HG02642 (cell line): Measurements from ENCODE around the gene MIEF2.
"Not testable (repeated sequence)": the region's sequence is repeated elsewhere in the genome, so short reads cannot be mapped to it uniquely, and the experiment has no call there.

ENCODE experiments used
- ATAC-seq: cut with Tn5 transposase; IDR thresholded peaks from one replicate; pipeline ENCODE4 v1.9.1; 2021; ENCODE audit warnings: mild to moderate bottlenecking; ENCODE audit not compliant: unreplicated experiment, poor library complexity

Gene MIEF2

DNA sequence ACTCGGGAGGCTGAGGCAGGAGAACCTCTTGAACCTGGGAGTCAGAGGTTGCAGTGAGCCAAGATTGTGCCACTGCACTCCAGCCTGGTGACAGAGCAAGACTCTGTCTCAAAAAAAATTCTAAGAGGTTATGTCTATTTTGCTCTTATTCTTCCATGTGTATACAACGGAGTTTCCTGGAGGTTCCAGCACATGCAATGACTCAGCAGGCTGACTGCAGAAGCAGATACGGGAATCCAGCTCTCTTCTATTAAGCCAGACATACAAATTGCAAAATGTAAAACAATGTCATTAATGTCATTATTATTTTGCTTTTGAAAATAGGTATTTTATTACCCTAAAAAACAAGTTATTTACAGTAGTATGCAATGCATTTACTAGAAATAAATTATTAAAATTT lies 18.4 kb downstream of the MIEF2 start:
- no peak for ATAC-seq

DNA sequence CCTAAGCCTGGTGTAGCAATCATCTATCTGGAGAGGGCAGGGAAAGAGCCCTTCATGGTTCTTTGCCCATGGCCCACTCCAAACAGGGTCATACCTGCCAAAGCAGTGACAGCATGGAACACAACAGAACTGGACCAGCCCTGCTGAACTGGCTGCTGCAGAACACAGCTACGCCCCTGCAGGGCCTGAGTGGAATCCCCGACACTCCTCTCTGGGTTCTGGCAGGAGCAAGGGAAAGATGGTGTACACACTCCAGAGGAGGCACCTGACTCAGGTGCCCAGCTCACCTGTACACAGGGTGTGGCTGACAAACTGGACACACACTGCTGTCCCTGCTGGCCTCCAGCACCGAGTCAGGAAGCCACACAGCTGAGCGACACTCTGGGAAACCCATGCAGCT lies 19.8 kb downstream of the MIEF2 start:
- no peak for ATAC-seq

DNA sequence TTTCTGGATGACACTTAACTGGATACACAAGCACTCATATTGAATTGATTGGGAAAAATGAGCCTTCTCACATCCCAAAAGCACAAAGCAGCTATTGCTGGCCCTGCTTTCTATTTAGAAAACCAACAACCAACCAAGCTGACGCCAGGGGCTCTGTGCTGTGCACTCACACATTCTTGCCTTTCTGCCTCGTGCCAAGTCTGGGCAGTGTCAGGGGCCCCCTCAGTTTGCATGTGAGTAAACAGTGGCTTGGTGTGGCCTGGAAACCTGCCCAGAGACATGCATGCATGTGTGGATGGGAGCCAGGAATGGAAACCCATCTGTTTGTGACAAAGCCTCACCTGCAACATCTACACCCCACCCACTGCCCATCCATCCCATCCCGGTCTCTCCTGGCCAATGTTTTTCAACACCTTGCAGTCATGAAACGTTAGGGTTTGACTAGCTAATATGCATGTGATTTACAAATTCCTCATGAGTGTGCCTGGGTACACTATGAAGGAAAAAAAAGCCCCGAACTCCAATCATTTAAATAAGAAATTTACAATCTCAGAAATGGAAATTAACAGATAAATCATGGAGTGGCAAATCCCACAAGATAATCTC lies 20.4 kb downstream of the MIEF2 start:
- ATAC-seq = no peak

DNA sequence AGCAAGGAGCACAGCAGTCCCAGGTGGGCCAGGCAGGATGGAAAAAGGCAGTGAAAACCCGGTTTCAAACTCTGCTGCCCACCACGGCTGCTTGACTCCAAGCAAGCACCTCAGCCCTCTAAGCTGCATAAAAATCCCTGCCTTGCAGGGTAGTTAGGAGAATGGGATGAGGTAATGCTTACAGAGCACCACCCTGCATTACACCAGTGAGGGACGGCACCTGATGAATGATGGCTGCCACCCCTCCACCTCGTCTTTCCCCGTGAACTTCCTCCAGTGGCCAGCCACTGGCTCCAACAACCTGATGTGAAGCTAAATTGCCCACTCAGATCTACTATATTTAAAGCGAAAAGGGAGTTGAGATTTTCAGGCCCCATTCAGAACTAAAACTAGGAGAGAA lies 21.3 kb downstream of the MIEF2 start:
- no peak for ATAC-seq

DNA sequence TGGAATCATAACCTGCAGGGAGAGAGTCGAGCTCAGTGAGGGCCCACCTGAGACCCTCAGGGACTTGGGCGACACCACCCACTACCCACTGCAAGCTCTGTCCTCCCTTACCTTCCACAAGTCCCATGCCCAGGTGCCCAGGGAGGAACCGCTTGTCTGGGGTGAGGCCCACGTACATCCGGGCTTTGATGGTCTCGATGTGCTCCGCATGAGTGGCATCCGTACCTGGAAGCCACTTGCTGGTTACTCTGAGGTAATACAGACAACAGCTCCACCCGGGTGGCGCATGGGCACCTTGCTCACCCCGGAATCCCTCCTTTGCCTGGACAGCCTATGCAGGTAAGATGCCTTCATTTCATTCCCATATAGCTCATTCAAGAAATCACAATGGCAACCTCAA lies 24.8 kb downstream of the MIEF2 start:
- ATAC-seq = no peak

DNA sequence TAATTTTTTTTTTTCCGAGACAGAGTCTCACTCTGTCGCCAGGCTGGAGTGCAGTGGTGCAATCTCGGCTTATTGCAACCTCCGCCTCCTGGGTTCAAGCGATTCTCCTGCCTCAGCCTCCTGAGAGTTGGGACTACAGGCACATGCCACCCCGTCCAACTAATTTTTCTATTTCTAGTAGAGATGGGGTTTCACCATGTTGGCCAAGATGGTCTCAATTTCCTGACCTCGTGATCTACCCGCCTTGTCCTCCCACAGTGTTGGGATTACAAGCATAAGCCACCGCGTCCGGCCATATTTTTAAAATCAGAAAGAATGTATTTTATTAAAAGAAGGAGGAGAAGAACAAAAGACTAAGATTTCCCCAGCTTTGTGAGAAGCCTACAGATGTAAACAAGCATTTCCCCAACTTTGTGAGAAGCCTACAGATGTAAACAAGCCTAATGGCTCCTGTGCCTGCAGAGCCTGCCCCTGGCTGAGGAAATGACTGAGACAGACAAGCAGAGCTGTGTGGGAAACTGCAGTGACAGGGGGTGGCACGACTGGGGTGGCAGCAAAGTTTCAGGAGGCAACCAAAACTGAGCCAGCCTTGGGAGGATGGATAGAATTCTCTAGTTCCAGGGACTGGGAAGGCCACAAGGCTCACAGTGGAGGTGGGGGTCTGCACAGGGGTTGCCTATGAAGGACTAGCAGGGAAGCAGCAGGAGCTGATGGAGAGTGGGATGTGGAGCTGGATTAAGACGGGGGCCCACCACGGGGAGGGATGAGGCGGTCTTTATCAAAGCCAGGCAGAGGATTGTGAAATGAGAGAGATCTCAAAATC lies 31.5 kb downstream of the MIEF2 start:
- no peak for ATAC-seq

DNA sequence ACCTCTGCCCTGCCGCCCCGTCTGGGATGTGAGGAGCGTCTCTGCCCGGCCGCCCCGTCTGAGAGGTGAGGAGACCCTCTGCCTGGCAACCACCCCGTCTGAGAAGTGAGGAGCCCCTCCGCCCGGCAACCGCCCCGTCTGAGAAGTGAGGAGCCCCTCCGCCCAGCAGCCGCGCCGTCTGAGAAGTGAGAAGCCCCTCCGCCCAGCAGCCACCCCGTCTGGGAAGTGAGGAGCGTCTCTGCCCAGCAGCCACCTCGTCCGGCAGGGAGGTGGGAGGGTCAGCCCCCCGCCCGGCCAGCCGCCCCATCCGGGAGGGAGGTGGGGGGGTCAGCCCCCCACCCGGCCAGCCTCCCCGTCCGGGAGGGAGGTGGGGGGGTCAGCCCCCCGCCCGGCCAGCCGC lies 37.6 kb downstream of the MIEF2 start:
- ATAC-seq = not testable (repeated sequence)

DNA sequence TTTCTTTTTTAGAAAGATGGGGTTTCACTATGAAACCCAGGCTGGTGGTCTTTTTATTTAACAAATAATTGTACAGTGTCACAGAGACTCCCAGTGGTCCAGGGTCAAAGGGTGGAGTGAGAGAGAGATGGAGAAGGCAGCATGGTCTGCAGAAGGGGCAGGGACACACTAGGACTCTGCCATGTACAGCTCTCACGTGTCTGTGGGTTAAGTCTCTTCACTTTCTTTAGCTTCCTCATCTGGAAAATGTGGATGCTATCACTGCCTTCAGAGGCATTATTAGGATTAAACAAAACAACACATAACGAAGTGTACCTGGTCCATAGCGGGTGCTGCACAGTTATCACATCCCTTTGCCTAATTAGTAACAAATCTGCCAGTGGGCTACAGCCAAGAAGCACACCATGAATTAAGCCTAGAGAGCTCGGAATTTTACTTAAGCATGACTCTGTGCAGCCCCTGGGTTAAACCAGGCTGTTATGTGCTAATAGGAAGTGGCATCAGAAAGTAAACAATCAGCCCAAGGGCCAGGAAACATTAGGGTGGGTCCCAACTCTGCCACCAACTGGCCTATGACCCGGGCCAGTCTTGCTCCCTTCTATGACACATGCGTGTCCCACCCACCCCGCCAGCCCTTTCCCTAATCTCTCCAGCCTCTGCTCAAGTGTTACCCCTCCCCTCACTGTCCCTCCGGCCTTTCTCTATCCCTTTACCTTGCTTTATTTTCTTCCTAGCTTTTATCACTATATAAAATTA lies 40.4 kb downstream of the MIEF2 start:
- no peak for ATAC-seq

DNA sequence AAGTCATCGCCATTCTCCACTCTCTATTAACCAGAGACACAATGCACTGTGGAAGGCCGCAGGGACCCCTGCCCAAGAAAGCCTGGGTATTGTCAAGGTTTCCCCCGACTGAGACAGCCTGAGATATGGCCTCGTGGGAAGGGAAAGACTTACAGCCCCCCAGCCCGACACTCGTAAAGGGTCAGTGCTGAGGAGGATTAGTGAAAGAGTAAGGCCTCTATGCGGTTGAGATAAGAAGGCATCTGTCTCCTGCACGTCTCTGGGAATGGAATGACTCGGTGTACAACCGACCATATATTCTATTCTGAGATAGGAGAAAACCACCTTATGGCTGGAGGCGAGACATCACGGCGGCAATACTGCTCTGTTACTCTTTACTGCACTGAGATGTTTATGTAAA lies 42.7 kb downstream of the MIEF2 start:
- not testable (repeated sequence) for ATAC-seq

DNA sequence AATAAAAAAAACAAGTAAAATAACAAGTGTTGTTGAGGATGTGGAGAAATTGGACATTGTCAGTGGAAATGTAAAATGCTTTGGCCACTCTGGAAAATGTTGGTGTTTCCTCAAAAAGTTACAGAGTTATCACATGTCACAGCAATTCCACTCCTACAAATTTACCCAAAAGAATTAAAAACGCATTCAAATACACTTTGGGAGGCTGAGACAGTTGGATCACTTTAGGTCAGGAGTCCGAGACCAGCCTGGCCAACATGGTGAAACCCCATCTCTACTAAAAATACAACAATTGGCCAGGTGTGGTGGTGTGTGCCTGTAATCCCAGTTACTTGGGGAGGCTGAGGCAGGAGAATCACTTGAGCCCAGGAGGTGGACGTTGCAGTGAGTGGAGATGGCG lies 48.7 kb downstream of the MIEF2 start:
- ATAC-seq = no peak

DNA sequence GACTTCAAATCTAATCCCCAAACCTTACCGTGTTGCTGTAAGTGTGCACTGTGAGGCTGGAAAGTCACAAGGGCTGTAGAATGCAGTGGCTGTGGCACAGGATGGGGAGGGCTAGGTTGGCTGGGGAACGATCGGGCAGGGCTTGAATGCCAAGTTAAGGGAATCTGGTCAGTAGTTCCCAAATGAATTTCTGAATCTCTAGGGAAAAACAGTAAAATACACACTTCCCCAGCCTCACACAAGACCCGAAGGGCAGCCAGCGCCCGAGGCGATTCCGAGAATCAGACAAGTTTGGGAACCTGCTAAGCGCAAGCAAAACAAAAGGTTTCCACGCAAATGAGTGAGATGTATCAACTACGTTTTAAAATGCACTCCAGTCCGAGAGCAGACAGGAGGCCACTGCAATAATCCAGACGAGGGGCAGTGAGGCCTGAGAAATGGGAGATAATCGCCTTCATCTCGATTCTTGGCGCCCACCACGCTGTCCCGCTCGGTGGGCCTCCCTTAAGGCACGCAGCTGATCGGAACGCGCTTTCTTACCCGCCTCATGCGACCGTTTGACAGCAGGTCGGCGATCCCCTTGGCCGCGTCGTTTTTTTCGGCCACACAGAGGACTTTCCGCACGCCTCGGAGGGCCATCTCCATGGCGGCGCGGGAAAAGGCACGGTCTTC lies 53.7 kb downstream of the MIEF2 start:
- ATAC-seq = no peak

DNA sequence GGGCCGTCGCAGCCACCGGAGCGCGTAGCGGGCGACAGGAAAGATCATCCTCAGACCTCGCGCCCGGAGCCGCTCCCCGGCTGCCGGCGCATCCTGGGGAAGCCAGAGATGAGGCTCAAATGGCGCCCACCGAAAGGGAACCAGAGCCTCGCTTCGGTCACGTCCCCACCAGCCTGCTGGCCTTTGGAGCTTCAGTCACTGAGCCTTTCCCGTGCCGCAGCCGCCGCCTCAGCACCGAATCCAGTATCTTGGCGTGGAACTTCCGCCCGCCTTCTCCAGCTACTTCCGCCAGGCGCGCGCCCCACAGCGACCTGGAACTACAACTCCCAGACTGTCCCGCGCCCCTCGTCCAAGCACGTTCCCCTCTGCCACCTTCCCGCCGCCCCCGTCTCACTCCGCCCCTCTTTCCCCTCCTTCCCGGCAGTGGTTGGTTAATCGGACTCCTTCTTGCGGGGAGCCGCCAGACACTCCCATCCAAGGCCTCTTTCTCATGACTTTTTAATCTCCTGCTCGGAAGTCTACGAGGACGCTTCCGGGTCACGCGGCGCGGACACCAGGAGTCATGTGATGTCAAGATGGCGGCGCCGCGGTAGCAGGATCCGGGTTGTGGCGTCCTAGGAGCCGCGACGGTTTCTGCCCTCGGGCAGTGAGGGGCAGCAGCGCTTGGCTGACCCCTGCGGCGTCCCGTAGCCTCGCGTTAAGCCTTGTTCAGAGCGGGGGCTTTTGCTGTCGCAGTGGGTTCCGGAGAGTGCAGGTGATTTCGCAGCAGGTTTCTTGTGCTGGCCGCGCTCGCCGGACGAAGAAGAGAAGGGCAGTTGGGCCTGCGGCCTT lies 54.5 kb downstream of the MIEF2 start, which contains the start of the genes SMCR8 and TOP3A:
Gene SMCR8 (plus strand): TSS at position 563 of the 831 bp plus-strand sequence. CDS start 497 bp downstream, outside the sequence.
Gene TOP3A (minus strand): TSS at position 264 of the 831 bp plus-strand sequence. CDS start 216 bp downstream, at position 48.
- peak; percentile 85 for ATAC-seq

DNA sequence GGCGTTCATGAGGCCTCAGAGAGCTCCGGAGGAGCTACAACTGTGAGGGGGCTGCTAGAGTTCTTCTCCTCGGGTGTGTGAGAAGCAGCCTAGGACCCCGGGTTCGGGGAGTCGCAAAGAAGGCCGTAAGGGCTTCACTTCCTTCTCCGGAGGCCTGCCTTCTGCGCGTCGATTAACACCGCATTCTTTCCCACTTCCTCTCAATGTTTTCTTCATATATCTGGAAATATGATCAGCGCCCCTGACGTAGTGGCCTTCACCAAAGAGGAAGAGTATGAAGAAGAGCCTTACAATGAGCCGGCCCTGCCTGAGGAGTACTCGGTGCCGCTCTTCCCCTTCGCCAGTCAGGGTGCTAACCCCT lies 55.1 kb downstream of the MIEF2 start:
- ATAC-seq = no peak

DNA sequence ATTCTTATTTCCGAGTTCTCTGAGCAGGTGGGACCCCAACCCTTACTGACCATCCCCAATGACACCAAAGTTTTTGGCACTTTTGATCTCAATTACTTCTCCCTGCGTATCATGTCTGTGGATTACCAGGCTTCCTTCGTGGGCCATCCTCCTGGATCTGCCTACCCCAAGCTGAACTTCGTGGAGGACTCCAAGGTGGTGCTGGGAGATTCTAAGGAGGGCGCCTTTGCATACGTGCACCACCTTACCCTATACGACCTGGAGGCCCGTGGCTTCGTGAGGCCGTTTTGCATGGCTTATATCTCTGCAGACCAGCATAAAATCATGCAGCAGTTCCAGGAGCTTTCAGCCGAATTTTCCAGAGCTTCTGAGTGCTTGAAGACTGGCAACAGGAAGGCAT lies 55.5 kb downstream of the MIEF2 start:
- ATAC-seq = no peak
